ENCODE data around the gene USHBP1. TPM values are rescaled to one million over a fixed set of nuclear protein-coding genes. Genes with fewer than 3 reads are reported as not detected.

Gene USHBP1
- total and polyA plus RNA-seq, 2 of the 4 experiments (the other 2 are of a cell fraction) = not detected

- no TSS peak for BruUV-seq (replicated peaks)
- in situ Hi-C loops (cut with MboI; ENCODE audit: low sequenced_read_pairs) = loop anchor here (10.0 kb wide), 1 partner anchor 78 kb away; no protein-coding TSS in a partner anchor
- peak overlapping the region; percentile 32 for H3K4me3 ChIP-seq (ENCODE audit: insufficient read depth, low read depth, low read length)
- H2BK5ac ChIP-seq (ENCODE audit: low read depth, low read length, poor library complexity, severe bottlenecking) = no peak overlapping the region
- H3K4ac ChIP-seq (ENCODE audit: low read depth, low read length) = no peak overlapping the region; the same call in 1 of the 2 replicates
- H3K9ac ChIP-seq (ENCODE audit: low read depth, low read length) = no peak overlapping the region
- no peaks in the 10 kb centered on the region for H3K4me1 ChIP-seq (ENCODE audit: control insufficient read depth, insufficient read depth, low read length)
- no peak overlapping the region for H2BK15ac ChIP-seq (ENCODE audit: low read depth, low read length)
- H3K4me2 ChIP-seq (ENCODE audit: low read depth, low read length) = peak overlapping the region; percentile 71
- ATAC-seq (ENCODE audit: low read depth) = peak; percentile 96
- peaks cover 6% of the 10 kb centered on the region for H3K36me3 ChIP-seq (ENCODE audit: control insufficient read depth, insufficient read depth, low read length)
- H4K20me1 ChIP-seq (ENCODE audit: insufficient read depth, low read length) = no peaks in the 10 kb centered on the region
- H3K79me1 ChIP-seq (ENCODE audit: low read depth in 1 of 2, low read length in 2 of 2) = no peaks in the 10 kb centered on the region
- H3K14ac ChIP-seq (replicated peaks; ENCODE audit: low read depth, low read length) = 0 out of 2 replicates have a peak overlapping the region, but pooled peaks have one; percentile 40
- CTCF ChIA-PET = interaction anchor here (1.2 kb wide), 1 partner anchor 48 kb away, joined by 3 read pairs; no protein-coding TSS in a partner anchor
- H3K27me3 ChIP-seq (ENCODE audit: control insufficient read depth, insufficient read depth, low read length) = no peaks in the 10 kb centered on the region
- H2BK120ac ChIP-seq (ENCODE audit: low read depth, low read length) = no peak overlapping the region
- no peak overlapping the region for H3K27ac ChIP-seq (ENCODE audit: insufficient read depth, low read length)
- no peak overlapping the region for H4K5ac ChIP-seq (ENCODE audit: low read depth, low read length)
- peak overlapping the region; percentile 79 for H2AFZ ChIP-seq (replicated peaks; ENCODE audit: low read length, poor library complexity)
- H4K8ac ChIP-seq (ENCODE audit: low read depth in 2 of 2, low read length in 2 of 2) = peak overlapping the region in 1 of 2 experiments; percentile 6; a peak in 1 of 4 replicates
- no peaks in the 10 kb centered on the region for H3K9me3 ChIP-seq (ENCODE audit: control insufficient read depth, insufficient read depth, low read length)
- intact Hi-C loops (cut with micrococcal nuclease) = loop anchor here (1.0 to 10.0 kb wide), 4 partner anchors 77 to 508 kb away; no protein-coding TSS in a partner anchor
- no peak overlapping the region for H2AK5ac ChIP-seq (ENCODE audit: low read depth, low read length)
- no peak overlapping the region for H3K56ac ChIP-seq (ENCODE audit: extremely low read depth, insufficient read depth, low read length)
- no peak overlapping the region for H2BK20ac ChIP-seq (ENCODE audit: low read depth, low read length)
- H3K18ac ChIP-seq (ENCODE audit: low read depth, low read length) = no peak overlapping the region
- peak; percentile 70 for TF ChIP-seq SMC3 (IDR thresholded peaks at IDR 0.05; ENCODE audit: low read depth, low read length)
- TF ChIP-seq CTCF (conservative IDR thresholded peaks at IDR 0.05; ENCODE audit: low read depth, low read length) = peak; percentile 91
- TF ChIP-seq RFX5 (IDR thresholded peaks at IDR 0.05; ENCODE audit: low read depth, low read length) = no peak
- peak; percentile 66; the same call in 1 of the 2 replicates for TF ChIP-seq MAZ (IDR thresholded peaks at IDR 0.05; ENCODE audit: borderline replicate concordance, low read depth, low read length)
- no peak for TF ChIP-seq ELK1 (IDR thresholded peaks at IDR 0.05; ENCODE audit: borderline replicate concordance, low read depth, low read length)
- peak; percentile 89 for TF ChIP-seq RAD21 (IDR thresholded peaks at IDR 0.05; ENCODE audit: low read length)
- POLR2A ChIA-PET (ENCODE audit: unreplicated experiment) = no interaction called here
- H3K23ac ChIP-seq (ENCODE audit: low read depth, low read length) = no peak overlapping the region
- 6% methylated on average over 30 of the region's 45 CpGs; no CpG with 5 or more reads in 1 of the 2 experiments for WGBS, 2 experiments (ENCODE audit: extremely low coverage in 2 of 2, insufficient read length in 1 of 2)
- no peak overlapping the region for H4K91ac ChIP-seq (ENCODE audit: insufficient read depth, low read depth, low read length)
- dilution Hi-C loops (cut with HindIII; ENCODE audit: low sequenced_read_pairs, unreplicated experiment) = no loop called here
- peak overlapping the region; percentile 62 for H2AK9ac ChIP-seq (replicated peaks; ENCODE audit: low read depth, low read length, poor library complexity)
- peak; percentile 62 for DNase-seq
- H3K9me1 ChIP-seq (ENCODE audit: insufficient read depth, low read length) = no peaks in the 10 kb centered on the region
Measured at GRCh38 chr19:17282488-17283125, 18.1 kb upstream of the USHBP1 start.
